HT1080 (cell line): ENCODE measurements around the gene TGFBR3. TPM values are rescaled to one million over a fixed set of nuclear protein-coding genes. Genes with fewer than 3 reads are reported as not detected.

Source experiments
- DNase-seq: peaks from one replicate; pipeline ENCODE4 v3.0.0-alpha.2; 2015; ENCODE audit warnings: low read depth
- total RNA-seq: library from RNA; depleted of rRNA; stranded (reverse); fragments of >200 nt; shearing (Covaris generic); gene quantifications from 2 replicates; pipeline ENCODE4 v1.2.3, GENCODE V29; 2014

The TGFBR3 gene
- total RNA-seq, 1 experiment from 2014 or later: 12.0 TPM

GRCh38 chr1:91783423-91784170, 102.4 kb downstream of the TGFBR3 start:
- peak; percentile 17 for DNase-seq

DNA sequence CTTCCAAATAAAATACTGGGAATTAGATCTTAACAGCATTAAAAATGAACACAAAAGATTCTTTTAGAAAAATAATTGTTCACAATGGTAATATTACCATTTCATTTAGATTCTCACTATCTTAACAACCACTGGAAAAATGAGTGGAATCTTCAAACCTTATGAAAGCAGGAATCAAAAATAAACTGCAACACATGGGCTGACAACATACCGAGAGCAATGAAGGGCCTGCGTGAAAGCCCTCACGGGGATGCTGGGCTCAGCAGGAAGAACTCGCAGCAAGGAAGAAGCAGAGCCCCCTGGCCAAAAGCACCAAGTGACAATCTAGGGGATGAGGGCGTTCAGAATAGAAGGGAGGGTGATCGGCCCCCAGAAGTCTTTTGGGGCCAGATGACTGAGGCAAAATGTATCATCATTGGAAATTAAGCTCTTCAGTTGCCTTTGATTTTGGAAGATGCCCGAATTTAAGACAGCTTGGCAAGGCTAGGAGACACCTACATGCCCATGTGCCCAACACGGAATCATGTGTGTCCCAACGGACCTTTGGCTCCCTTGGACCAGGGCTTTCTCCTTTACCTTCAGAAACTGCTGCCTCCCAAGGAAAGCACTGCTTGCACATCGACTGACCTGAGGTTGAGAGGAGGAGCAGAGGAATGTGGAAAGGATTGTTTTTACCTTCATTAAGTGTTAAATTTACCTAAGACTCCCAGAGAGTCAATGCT, 103.9 kb downstream of the TGFBR3 start:
- DNase-seq: no peak

GRCh38 chr1:91781371-91781825, 104.6 kb downstream of the TGFBR3 start:
- DNase-seq: peak; percentile 74

DNA sequence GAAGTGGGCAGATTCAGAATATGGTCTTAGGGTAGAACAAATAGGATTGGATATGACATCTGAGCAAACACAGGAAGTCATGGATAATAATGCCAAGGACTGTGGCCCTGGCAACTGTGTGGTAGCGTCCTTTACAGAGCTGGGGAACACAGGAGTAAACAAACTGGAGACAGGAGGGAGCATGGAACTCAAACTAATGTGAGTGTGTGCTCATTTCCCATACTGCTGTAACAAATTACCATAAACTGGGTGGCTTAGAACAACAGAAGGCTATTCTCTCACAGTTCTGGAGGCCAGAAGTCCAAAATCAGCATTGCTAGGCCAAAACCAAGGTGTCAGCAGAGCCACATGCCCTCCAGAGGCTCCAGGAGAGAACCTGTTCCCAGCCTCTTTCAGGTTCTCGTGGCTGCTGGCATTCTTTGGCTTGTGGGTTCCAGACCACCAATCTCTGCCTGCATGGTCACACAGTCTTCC, 106.4 kb downstream of the TGFBR3 start:
- no peak for DNase-seq

DNA sequence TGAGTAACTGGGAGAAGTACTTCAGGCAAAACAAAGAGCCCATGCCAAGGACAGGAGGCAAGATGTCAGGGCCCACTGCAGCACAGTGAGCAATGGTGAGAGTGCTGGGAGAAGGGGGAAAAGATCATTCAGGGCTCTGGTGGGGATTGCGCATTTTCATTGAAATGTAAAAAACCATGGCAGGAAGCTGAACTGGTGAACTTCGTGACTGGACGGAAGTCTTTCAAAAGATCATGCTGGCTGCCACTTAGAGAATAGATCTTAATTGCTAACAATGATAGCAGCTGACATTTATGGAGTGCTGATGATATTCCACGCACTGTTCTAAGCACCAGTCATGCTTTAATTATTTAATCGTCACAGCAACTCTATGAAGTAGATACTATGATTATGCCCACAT, 107.0 kb downstream of the TGFBR3 start:
- no peak for DNase-seq

DNA sequence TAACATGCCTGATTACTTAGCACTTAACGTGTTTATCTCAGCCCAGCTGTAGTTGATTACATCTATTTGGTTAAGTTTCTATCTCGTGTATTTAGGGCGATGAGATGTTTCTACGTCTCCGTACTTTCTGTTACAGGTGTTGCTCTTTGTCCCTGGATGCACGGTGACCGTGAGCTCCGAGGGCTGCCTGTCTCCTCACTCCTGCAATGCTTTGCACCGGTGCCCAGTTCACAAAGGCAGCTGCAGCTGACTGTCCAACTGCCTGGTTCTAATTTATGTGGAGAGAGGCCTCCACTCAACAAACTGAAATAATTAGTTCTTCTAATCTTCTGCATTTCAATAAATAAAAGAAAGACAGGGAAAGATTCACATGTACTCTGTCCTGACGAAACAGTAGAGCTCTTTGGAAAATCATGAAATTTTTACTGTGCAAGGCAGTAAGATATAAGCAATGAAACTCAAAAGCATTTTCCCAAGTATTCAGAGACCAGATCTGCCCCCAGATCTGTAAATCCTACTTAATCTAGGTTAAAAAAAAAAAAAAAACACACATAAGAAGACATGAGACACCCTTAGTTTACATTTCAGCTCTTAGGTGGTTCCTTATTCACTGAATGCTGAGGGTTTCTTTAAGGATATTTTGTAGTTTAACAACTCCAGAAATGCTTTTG, 108.2 kb downstream of the TGFBR3 start:
- DNase-seq: no peak

DNA sequence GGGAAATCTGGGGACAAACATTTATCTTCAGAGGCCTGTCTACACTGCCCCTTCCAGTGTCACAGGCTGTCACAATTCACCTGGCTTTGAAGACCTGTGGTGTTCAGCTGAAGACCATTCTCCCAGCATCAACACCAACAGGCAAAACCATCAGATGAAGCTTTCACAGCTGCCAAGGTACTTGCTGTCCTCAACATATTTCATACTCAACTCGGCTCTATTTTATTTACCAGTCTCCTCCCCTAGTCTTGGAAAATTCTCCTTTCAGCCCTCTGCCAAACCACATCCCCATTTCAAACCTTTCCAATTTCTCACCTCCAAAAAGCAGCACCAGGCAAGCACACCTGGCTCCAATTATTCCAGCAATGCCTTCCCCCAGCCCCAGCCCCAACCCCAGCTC, 108.8 kb downstream of the TGFBR3 start:
- DNase-seq: no peak

- DNase-seq: no peak
These were observed 109.7 kb downstream of the TGFBR3 start for GRCh38 chr1:91776068-91776794.

GRCh38 chr1:91775227-91775626, 110.7 kb downstream of the TGFBR3 start:
- DNase-seq: no peak

GRCh38 chr1:91774520-91775203, 111.3 kb downstream of the TGFBR3 start:
- DNase-seq: no peak

GRCh38 chr1:91771717-91772116, 114.2 kb downstream of the TGFBR3 start:
- DNase-seq: no peak

DNA sequence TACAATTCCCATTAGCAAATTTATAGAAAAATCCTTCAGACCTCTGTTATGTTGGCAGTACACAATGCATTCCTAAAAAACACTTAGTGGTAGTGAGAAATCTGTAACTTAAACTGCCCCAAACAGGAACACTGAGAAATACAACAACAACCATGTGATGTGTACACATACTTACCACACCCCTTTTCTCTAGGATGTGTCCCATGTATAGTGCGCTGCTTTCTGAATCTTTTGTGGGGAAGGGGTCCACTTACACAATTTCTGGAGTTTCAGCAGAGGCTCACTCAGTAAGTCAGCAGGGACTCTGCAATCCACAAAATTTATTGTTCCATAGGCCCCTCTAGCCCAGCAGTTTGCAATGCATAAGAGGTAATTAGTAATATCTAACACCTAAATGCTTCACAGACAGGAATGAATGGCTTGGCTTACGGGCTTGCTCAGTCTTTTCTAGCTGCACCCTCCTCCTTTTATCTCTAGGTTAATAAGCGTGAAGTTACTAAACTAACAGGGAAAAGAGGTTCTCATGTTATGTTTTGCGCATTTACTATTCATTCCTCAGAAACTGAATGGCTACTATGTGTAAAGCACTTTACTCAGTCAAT, 115.2 kb downstream of the TGFBR3 start:
- DNase-seq: no peak

GRCh38 chr1:91769742-91770141, 116.2 kb downstream of the TGFBR3 start:
- no peak for DNase-seq

DNA sequence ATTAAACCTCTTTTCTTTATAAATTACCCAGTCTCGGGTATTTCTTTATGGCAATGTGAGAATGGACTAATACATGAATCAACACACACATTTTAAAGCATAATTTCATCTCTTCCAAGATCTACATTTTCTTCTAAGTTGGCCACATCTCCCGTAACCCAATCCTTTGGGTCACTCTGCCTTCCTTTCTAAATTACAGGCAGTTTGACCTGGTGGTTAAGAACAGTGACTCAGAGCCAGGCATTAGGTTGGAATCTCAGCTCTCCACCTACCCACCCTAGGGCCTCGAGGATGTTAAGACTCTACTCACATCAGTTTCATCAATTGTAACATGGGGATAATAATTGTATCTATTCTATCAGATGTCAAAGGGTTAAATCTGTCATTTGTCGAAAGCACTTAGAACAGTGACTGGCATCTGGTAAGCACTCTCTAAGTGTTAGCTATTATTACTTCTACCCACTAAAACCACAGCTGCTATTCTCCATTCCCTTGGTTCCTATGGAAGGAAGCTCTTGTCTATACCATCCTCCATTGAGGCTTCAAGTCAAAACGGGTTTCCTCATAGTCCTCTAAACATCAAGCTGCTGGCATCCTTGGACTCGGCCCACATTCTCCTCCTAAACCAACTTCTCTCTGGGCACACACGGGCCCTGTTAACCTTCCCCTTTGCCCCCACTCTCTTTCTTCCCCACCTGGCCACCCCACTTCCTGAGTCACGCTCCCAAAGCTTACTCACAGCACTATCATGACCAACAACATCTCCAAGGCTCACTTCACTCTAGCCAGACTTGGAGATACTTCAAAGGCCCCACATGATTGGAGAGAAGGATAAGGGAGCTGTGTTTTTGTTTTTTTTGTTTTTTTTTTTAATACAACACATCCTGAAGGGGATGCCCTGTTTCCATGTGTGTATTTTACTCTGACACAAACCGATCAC, 116.9 kb downstream of the TGFBR3 start:
- DNase-seq: peak; percentile 83

GRCh38 chr1:91768120-91768519, 117.8 kb downstream of the TGFBR3 start:
- DNase-seq: no peak

DNA sequence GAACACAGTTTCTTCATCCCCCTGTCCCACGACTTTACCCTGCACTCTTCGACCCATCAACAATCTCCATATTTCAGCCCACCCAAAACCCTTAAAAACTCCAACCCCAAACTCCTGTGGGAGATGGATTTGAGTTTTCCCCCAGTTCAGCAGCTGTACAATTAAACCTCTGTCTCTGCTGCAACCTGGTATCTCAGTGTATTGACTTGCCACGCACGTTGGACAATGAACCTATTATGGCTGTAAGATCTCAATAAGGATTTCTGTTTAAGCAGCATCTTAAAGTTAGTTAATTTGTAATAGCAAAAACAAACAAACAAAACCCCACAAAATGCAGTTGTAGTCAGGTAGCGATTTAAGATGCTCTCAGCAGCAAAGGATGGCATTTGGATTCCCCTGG, 119.1 kb downstream of the TGFBR3 start:
- DNase-seq: no peak

DNA sequence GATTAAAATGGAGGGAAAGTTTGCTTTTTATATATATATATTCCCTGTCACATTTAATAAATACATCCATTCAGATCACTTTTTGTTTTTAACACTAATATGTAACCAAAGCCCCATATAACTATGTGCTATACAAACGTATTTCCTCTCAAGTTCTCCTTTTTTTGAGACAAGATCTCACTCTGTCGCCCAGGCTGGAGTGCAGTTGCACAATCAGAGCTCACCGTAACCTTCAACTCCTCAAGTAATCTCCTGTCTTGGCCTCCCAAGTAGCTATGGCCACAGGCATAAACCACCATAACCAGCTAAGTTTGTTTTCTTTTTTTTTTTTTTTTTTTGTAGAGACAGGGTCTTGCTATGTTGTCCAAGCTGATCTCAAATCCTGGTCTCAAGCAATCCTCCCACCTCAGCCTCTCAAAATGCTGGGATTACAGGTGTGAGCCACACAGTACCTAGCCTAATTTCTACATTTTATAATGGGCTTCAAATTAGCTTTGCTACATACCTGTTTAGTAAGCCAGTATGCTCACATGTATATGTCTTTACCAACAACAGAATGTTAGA, 120.0 kb downstream of the TGFBR3 start:
- no peak for DNase-seq

DNA sequence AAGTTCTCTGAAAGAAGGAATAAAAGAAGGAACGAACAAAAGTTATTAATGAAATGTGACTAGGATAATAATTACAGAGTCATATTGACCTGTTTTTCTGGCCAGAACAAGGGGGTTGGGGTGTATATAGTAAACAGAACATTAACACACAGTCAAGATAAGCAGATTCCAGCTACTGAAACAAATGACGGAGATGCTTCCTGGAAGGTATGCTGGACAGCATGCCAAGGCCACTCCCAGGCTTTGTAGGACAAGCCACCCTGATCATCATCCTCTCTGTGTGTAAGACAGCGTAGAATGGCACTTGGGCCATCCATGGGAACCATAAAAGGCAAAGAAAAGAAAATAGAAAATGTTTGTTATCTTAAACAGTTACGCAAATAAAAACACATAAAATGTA, 120.7 kb downstream of the TGFBR3 start:
- no peak for DNase-seq
